GM12872 (cell line): Measurements from ENCODE around the gene CCDC71L.

Experiments used
- TF ChIP-seq, protein P1 (sequence below): IDR thresholded peaks from 3 replicates; pipeline ENCODE4 v1.5.1; 2011; ENCODE audit warnings: low read depth, mild to moderate bottlenecking, low read length, moderate library complexity; ENCODE audit not compliant: insufficient read depth

CCDC71L gene

GRCh38 chr7:106652092-106652491 lies 8.9 kb downstream of the CCDC71L start:
- TF ChIP-seq, protein P1, sequence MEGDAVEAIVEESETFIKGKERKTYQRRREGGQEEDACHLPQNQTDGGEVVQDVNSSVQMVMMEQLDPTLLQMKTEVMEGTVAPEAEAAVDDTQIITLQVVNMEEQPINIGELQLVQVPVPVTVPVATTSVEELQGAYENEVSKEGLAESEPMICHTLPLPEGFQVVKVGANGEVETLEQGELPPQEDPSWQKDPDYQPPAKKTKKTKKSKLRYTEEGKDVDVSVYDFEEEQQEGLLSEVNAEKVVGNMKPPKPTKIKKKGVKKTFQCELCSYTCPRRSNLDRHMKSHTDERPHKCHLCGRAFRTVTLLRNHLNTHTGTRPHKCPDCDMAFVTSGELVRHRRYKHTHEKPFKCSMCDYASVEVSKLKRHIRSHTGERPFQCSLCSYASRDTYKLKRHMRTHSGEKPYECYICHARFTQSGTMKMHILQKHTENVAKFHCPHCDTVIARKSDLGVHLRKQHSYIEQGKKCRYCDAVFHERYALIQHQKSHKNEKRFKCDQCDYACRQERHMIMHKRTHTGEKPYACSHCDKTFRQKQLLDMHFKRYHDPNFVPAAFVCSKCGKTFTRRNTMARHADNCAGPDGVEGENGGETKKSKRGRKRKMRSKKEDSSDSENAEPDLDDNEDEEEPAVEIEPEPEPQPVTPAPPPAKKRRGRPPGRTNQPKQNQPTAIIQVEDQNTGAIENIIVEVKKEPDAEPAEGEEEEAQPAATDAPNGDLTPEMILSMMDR: no peak

DNA sequence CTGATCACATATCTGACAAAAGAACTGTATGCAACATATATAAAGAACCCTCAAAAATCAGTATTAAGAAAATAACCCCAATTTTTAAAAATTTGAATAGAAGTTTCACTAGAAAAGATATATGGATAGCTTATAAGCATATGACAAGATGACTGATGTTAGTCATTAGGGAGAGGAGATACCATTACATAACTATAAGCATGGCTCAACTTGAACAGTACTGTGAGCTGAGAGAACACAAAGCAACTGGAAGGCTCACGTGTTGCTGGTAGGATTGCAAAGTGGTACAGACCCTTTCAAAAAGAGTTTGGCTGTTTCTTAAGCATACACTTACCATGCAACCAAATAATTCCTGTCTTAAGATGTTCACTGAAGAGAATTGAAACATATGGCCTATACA lies 14.7 kb downstream of the CCDC71L start:
- TF ChIP-seq, protein P1: no peak

GRCh38 chr7:106644999-106645398 lies 16.0 kb downstream of the CCDC71L start:
- TF ChIP-seq, protein P1: no peak

DNA sequence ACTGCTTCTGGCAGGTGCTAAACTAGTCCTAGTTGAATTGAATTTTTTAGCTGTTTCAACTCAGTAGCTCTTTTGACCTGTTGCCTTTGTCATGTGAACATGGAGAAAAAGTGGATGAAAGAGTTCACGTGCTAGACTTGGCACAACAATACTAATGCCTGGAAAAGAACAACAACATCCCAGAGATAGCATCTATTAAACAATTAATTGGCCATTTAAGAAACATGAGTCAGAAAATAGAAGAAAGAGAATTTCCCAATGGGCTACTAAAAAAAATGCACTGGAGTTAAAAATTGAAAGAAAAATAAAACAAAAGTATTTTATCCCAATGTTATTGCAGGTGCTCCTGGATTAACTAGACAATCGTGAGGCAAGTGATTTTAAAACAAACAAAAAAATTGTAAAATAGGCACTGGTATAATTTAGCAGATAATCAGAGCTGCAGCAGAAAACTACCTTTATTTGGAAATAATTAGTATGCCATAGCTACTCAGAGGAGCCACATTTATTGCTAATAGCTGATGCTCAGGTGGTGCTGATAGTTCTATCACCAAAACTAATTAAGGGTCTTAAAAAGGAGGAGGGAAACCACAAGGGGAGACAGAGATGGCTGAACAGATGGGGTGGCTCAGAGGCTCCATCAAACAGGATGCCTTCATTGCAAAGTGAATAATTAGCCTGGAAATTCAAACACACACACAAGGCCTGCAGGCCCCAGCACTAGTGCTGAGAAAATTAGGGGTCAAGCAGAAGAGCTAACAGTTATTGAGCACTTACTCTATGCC lies 17.6 kb downstream of the CCDC71L start:
- TF ChIP-seq, protein P1: no peak

DNA sequence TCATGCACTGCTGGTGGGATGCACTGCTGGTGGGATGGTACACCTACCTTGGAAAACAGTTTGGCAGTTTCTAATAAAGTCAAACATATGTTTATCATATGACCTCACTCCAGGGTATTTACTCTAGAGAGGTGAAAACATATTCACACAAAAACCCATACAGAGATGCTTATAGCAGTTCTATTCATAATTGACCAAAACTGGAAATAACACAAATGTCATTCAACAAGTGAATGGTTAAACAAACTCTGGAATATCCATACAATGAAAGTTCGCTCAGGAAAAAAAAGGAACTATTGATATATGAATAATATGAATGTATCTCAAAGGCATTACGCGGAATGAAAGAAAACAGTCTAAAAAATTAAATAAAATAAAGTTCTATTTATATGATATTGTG lies 19.5 kb downstream of the CCDC71L start:
- TF ChIP-seq, protein P1: no peak

DNA sequence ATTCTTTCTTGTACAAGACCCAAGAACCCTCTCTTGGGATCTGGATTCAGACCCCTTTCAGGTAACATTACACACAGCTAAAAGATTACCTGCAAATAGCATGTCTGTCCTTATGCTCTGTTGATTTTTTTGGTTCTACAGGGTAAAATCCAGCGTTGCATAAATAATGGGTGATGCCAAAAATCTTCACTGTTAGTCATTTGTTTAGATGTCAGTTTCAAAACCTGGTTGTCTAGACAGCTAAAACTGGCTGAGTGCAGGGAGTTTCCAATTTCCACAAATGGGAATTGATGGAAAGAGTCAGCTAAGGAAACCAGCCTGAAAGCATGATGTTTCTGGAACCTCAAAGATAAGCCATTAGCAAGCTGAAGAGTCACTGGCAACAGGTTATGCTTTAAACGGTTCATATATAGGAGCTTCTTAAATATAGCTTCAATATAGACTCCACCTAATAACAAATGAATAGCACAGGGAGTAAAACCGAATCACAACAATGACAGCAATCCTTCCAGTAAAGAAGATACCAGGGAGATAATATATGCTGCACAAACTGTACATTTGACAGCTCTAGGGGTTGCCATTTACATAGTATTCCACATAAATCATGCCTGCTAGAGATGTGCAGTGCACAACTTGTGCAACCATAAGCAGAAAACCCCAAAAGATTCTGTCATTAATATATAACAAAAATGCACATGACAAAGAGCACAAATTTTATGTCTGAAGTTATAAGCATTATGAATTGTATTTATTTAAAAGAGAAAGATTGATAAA lies 20.4 kb downstream of the CCDC71L start:
- TF ChIP-seq, protein P1: no peak

GRCh38 chr7:106639476-106640334 lies 21.3 kb downstream of the CCDC71L start:
- TF ChIP-seq, protein P1: no peak
